ENCODE data around the gene SALL1. TPM values are rescaled to one million over a fixed set of nuclear protein-coding genes. Genes with fewer than 3 reads are reported as not detected.

The SALL1 gene
- total RNA-seq, 1 experiment from 2014 or later = 101 TPM

DNA sequence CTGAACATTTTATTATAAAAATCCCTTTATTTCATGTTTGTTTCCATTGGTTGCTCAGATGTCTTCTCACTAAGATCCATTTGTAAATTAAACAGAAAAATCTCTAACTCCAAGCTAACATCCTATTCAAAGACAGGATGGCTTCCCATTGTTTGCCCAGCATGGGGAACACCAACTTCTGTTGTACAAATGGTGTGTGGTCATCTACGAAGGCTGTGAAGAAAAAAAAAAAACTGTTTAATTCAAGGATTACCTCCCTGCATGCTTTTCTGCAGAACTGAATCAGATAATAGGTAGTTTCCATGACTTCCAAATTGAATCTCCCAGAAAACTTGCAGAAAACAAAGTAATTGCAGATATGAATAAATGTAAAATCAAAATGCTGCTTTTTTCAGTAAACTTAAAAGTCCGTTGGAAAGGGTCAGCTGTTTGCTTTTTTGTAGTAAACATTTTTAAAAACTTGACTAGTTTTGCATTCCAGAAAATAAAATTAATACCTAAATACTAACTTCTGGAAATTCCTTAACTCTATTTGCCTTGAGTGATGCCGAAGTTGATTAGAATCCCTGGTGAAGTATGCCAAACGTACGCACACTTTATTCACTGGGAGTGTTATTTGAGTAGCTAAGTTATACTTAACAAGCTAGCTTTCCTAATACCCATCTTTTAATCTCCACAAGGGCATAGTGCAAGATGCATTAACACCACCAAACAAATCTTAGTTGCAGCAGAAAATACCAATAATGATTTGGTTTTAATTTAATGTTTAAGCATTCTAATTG, 7.7 kb downstream of the SALL1 start:
- H3K14ac ChIP-seq (ENCODE audit: insufficient read depth, low read length) = no peak overlapping the region
- H2BK20ac ChIP-seq (ENCODE audit: low read depth, low read length, poor library complexity, severe bottlenecking) = no peak overlapping the region
- H4K20me1 ChIP-seq (ENCODE audit: control insufficient read depth, insufficient read depth, insufficient read length) = no peaks in the 10 kb centered on the region
- no peak overlapping the region for H2AFZ ChIP-seq (ENCODE audit: low read length)
- no peaks in the 10 kb centered on the region for H3K9me3 ChIP-seq (ENCODE audit: control insufficient read depth, low read depth, low read length)
- peaks cover 5% of the 10 kb centered on the region for H3K79me1 ChIP-seq (ENCODE audit: insufficient read depth, low read depth, low read length, poor library complexity, severe bottlenecking)
- H4K91ac ChIP-seq (ENCODE audit: insufficient read length, low read depth, low read length) = no peak overlapping the region
- no peaks in the 10 kb centered on the region for H3K27me3 Mint-ChIP-seq (ENCODE audit: low read depth)
- H2BK5ac ChIP-seq (ENCODE audit: insufficient read length, low read length) = no peak overlapping the region
- no peak overlapping the region for H3K56ac ChIP-seq (ENCODE audit: insufficient read length, low read depth, low read length)
- no peak for DNase-seq
- H3K79me2 ChIP-seq (ENCODE audit: insufficient read depth, low read length) = peaks cover 21% of the 10 kb centered on the region; the same call in 1 of the 2 replicates
- no peak overlapping the region for H3K4me2 ChIP-seq (ENCODE audit: insufficient read depth, insufficient read length, low read length)
- H3T11ph ChIP-seq (ENCODE audit: low read length) = no peak overlapping the region
- H3K23me2 ChIP-seq (ENCODE audit: insufficient read length, low read depth, low read length, poor library complexity, severe bottlenecking) = no peaks in the 10 kb centered on the region
- no peak overlapping the region for H3K9ac ChIP-seq (ENCODE audit: extremely low read depth, insufficient read length, low read length)
- H3K4me1 ChIP-seq (ENCODE audit: insufficient read depth, low read length) = peaks cover 6% of the 10 kb centered on the region
- peak overlapping the region in 1 of 3 experiments; percentile 52; a peak in 1 of 7 replicates for H3K27ac Mint-ChIP-seq
- no peak overlapping the region for H3K4ac ChIP-seq (ENCODE audit: low read depth, low read length)
- H2BK120ac ChIP-seq (ENCODE audit: low read depth, low read length, poor library complexity, severe bottlenecking) = no peak overlapping the region
- H3K4me3 Mint-ChIP-seq = no peak overlapping the region; a peak in 1 of 5 replicates
- no CpG with 5 or more reads among the region's 5 CpGs for WGBS (ENCODE audit: extremely low coverage, insufficient read length, low lambda C conversion rate)
- no peak overlapping the region for H3K18ac ChIP-seq (ENCODE audit: insufficient read length, low read depth, low read length)
- H2AK5ac ChIP-seq (ENCODE audit: insufficient read length, low read length) = no peak overlapping the region
- H3K36me3 Mint-ChIP-seq (ENCODE audit: insufficient read depth in 1 of 3, low read depth in 3 of 3) = peaks cover 44 to 80% (median 60%) of the 10 kb centered on the region in 3 experiments
- H3K4me1 Mint-ChIP-seq = peaks cover 57 to 78% of the 10 kb centered on the region in 2 experiments
- no peak overlapping the region for H2BK15ac ChIP-seq (ENCODE audit: low read depth, low read length)
- no peaks in the 10 kb centered on the region for H3K27me3 ChIP-seq (ENCODE audit: insufficient read depth, low read length)
- H3K23ac ChIP-seq (ENCODE audit: insufficient read length, low read depth, low read length) = no peak overlapping the region
- no peak overlapping the region for H4K8ac ChIP-seq (replicated peaks; ENCODE audit: insufficient read length, low read depth, low read length)
- TF ChIP-seq, protein P1, sequence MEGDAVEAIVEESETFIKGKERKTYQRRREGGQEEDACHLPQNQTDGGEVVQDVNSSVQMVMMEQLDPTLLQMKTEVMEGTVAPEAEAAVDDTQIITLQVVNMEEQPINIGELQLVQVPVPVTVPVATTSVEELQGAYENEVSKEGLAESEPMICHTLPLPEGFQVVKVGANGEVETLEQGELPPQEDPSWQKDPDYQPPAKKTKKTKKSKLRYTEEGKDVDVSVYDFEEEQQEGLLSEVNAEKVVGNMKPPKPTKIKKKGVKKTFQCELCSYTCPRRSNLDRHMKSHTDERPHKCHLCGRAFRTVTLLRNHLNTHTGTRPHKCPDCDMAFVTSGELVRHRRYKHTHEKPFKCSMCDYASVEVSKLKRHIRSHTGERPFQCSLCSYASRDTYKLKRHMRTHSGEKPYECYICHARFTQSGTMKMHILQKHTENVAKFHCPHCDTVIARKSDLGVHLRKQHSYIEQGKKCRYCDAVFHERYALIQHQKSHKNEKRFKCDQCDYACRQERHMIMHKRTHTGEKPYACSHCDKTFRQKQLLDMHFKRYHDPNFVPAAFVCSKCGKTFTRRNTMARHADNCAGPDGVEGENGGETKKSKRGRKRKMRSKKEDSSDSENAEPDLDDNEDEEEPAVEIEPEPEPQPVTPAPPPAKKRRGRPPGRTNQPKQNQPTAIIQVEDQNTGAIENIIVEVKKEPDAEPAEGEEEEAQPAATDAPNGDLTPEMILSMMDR (conservative IDR thresholded peaks at IDR 0.05) = no peak
- H2BK12ac ChIP-seq (ENCODE audit: insufficient read length, low read depth, low read length) = no peak overlapping the region
- no peaks in the 10 kb centered on the region for H3K9me3 Mint-ChIP-seq
- H3K27ac ChIP-seq (ENCODE audit: insufficient read length, low read depth, low read length) = no peak overlapping the region
- no peak overlapping the region for H4K5ac ChIP-seq (ENCODE audit: insufficient read length, low read depth, low read length)
